ENCODE data around the gene LTBP1. TPM values are rescaled to one million over a fixed set of nuclear protein-coding genes. Genes with fewer than 3 reads are reported as not detected.

The LTBP1 gene
- total and polyA plus RNA-seq, 2 experiments from 2014 or later = 35.6 to 68.9 TPM

- H3K36me3 ChIP-seq (replicated peaks; ENCODE audit: insufficient read depth, low read depth) = no peaks in the 10 kb centered on the region
- no peaks in the 10 kb centered on the region for H3K27me3 ChIP-seq
- H2AFZ ChIP-seq = no peak overlapping the region
- WGBS (ENCODE audit: low lambda C conversion rate, missing lambda C conversion rate) = 27% methylated on average over 1 of the region's 1 CpG
- no peak for DNase-seq (ENCODE audit: low spot score)
- TF ChIP-seq EZH2phosphoT487 (IDR thresholded peaks at IDR 0.05; ENCODE audit: low read depth, severe bottlenecking, unreplicated experiment) (no peak), EZH2 (IDR thresholded peaks at IDR 0.05; ENCODE audit: borderline replicate concordance) (no peak), CTCF (IDR thresholded peaks at IDR 0.05; ENCODE audit: poor library complexity) (no peak)
- no peaks in the 10 kb centered on the region for H3K79me2 ChIP-seq
- H3K27ac ChIP-seq = no peak overlapping the region
- no peaks in the 10 kb centered on the region for H4K20me1 ChIP-seq (ENCODE audit: insufficient read depth, poor library complexity, severe bottlenecking)
- no peak overlapping the region for H3K4me3 ChIP-seq
- H3K9me2 ChIP-seq (replicated peaks; ENCODE audit: insufficient read depth) = no peaks in the 10 kb centered on the region
- H3K9me3 ChIP-seq (ENCODE audit: low read depth) = no peaks in the 10 kb centered on the region
- H3K4me2 ChIP-seq = no peak overlapping the region
- H3K4me1 ChIP-seq (ENCODE audit: insufficient read depth) = no peaks in the 10 kb centered on the region
Measured at GRCh38 chr2:33177627-33178026, 230.9 kb downstream of the LTBP1 start.

- WGBS (ENCODE audit: low lambda C conversion rate, missing lambda C conversion rate) = 87% methylated on average over 5 of the region's 5 CpGs
- H3K4me1 ChIP-seq (ENCODE audit: insufficient read depth) = no peaks in the 10 kb centered on the region
- no peak for DNase-seq (ENCODE audit: low spot score)
- no peaks in the 10 kb centered on the region for H3K9me3 ChIP-seq (ENCODE audit: low read depth)
- H2AFZ ChIP-seq = no peak overlapping the region
- TF ChIP-seq CTCF (IDR thresholded peaks at IDR 0.05; ENCODE audit: poor library complexity) (no peak), EZH2phosphoT487 (IDR thresholded peaks at IDR 0.05; ENCODE audit: low read depth, severe bottlenecking, unreplicated experiment) (no peak), EZH2 (IDR thresholded peaks at IDR 0.05; ENCODE audit: borderline replicate concordance) (no peak)
- H3K36me3 ChIP-seq (replicated peaks; ENCODE audit: insufficient read depth, low read depth) = no peaks in the 10 kb centered on the region
- H3K27ac ChIP-seq = no peak overlapping the region
- no peaks in the 10 kb centered on the region for H4K20me1 ChIP-seq (ENCODE audit: insufficient read depth, poor library complexity, severe bottlenecking)
- no peaks in the 10 kb centered on the region for H3K27me3 ChIP-seq
- H3K4me2 ChIP-seq = no peak overlapping the region
- H3K4me3 ChIP-seq = no peak overlapping the region
- H3K9me2 ChIP-seq (replicated peaks; ENCODE audit: insufficient read depth) = no peaks in the 10 kb centered on the region
- no peaks in the 10 kb centered on the region for H3K79me2 ChIP-seq
Measured at GRCh38 chr2:33178209-33178608, 231.5 kb downstream of the LTBP1 start.

GRCh38 chr2:33180915-33181314 is 234.2 kb downstream of the LTBP1 start:
- Histone ChIP-seq H3K4me3 (no peak overlapping the region), H2AFZ (no peak overlapping the region), H3K27ac (no peak overlapping the region), H3K36me3 (replicated peaks; ENCODE audit: insufficient read depth, low read depth) (no peaks in the 10 kb centered on the region), H3K9me3 (ENCODE audit: low read depth) (no peaks in the 10 kb centered on the region), H3K79me2 (no peaks in the 10 kb centered on the region), H3K4me2 (no peak overlapping the region), H3K27me3 (no peaks in the 10 kb centered on the region), H3K4me1 (ENCODE audit: insufficient read depth) (no peaks in the 10 kb centered on the region), H3K9me2 (replicated peaks; ENCODE audit: insufficient read depth) (no peaks in the 10 kb centered on the region), H4K20me1 (ENCODE audit: insufficient read depth, poor library complexity, severe bottlenecking) (no peaks in the 10 kb centered on the region)
- no peak for TF ChIP-seq CTCF (IDR thresholded peaks at IDR 0.05; ENCODE audit: poor library complexity)
- no peak for TF ChIP-seq EZH2phosphoT487 (IDR thresholded peaks at IDR 0.05; ENCODE audit: low read depth, severe bottlenecking, unreplicated experiment)
- TF ChIP-seq EZH2 (IDR thresholded peaks at IDR 0.05; ENCODE audit: borderline replicate concordance) = no peak
- WGBS (ENCODE audit: low lambda C conversion rate, missing lambda C conversion rate) = 81% methylated on average over 5 of the region's 5 CpGs
- no peak for DNase-seq (ENCODE audit: low spot score)

- no peak overlapping the region for H3K27ac ChIP-seq
- H3K9me3 ChIP-seq (ENCODE audit: low read depth) = no peaks in the 10 kb centered on the region
- H3K79me2 ChIP-seq = no peaks in the 10 kb centered on the region
- H3K4me3 ChIP-seq = no peak overlapping the region
- WGBS (ENCODE audit: low lambda C conversion rate, missing lambda C conversion rate) = 88% methylated on average over 4 of the region's 4 CpGs
- H3K27me3 ChIP-seq = no peaks in the 10 kb centered on the region
- no peaks in the 10 kb centered on the region for H3K36me3 ChIP-seq (replicated peaks; ENCODE audit: insufficient read depth, low read depth)
- no peaks in the 10 kb centered on the region for H4K20me1 ChIP-seq (ENCODE audit: insufficient read depth, poor library complexity, severe bottlenecking)
- no peak overlapping the region for H3K4me2 ChIP-seq
- H3K4me1 ChIP-seq (ENCODE audit: insufficient read depth) = no peaks in the 10 kb centered on the region
- no peaks in the 10 kb centered on the region for H3K9me2 ChIP-seq (replicated peaks; ENCODE audit: insufficient read depth)
- TF ChIP-seq EZH2 (IDR thresholded peaks at IDR 0.05; ENCODE audit: borderline replicate concordance) (no peak), EZH2phosphoT487 (IDR thresholded peaks at IDR 0.05; ENCODE audit: low read depth, severe bottlenecking, unreplicated experiment) (no peak), CTCF (IDR thresholded peaks at IDR 0.05; ENCODE audit: poor library complexity) (no peak)
- H2AFZ ChIP-seq = no peak overlapping the region
- no peak for DNase-seq (ENCODE audit: low spot score)
Measured at GRCh38 chr2:33181466-33181865, 234.7 kb downstream of the LTBP1 start.

All from hepatocyte (in vitro differentiated cells).